GM18861 (cell line): ENCODE measurements around the gene SHISA9.
"Not testable (repeated sequence)": the region's sequence is repeated elsewhere in the genome, so short reads cannot be mapped to it uniquely, and the experiment has no call there.

Experiments
- ATAC-seq: cut with Tn5 transposase; IDR thresholded peaks from one replicate; pipeline ENCODE4 v1.9.1; 2021; ENCODE audit not compliant: unreplicated experiment

The SHISA9 gene

GRCh38 chr16:12901597-12902461, at the start of gene SHISA9:
Gene SHISA9 (plus strand): TSS chr16:12901598.
- no peak for ATAC-seq

- no peak for ATAC-seq
Measured at GRCh38 chr16:12853972-12854371, 47.4 kb upstream of the SHISA9 start.

- not testable (repeated sequence) for ATAC-seq
Measured at GRCh38 chr16:12857435-12857834, 44.0 kb upstream of the SHISA9 start.

GRCh38 chr16:12862327-12862726, 39.1 kb upstream of the SHISA9 start:
- no peak for ATAC-seq

- ATAC-seq: no peak
Measured at GRCh38 chr16:12862941-12863340, 38.5 kb upstream of the SHISA9 start.

- no peak for ATAC-seq
Measured at GRCh38 chr16:12866981-12867551, 34.3 kb upstream of the SHISA9 start.

GRCh38 chr16:12868169-12868568, 33.2 kb upstream of the SHISA9 start:
- no peak for ATAC-seq

GRCh38 chr16:12868788-12869187, 32.6 kb upstream of the SHISA9 start:
- no peak for ATAC-seq

GRCh38 chr16:12869698-12870427, 31.5 kb upstream of the SHISA9 start:
- no peak for ATAC-seq

- ATAC-seq: no peak
Measured at GRCh38 chr16:12871784-12872183, 29.6 kb upstream of the SHISA9 start.

- no peak for ATAC-seq
Measured at GRCh38 chr16:12874186-12874585, 27.2 kb upstream of the SHISA9 start.

- ATAC-seq: no peak
Measured at GRCh38 chr16:12876778-12877177, 24.6 kb upstream of the SHISA9 start.

- no peak for ATAC-seq
Measured at GRCh38 chr16:12878973-12879372, 22.4 kb upstream of the SHISA9 start.

GRCh38 chr16:12879812-12880211, 21.6 kb upstream of the SHISA9 start:
- ATAC-seq: no peak

GRCh38 chr16:12881182-12881581, 20.2 kb upstream of the SHISA9 start:
- no peak for ATAC-seq

GRCh38 chr16:12881740-12882139, 19.7 kb upstream of the SHISA9 start:
- ATAC-seq: no peak

- no peak for ATAC-seq
Measured at GRCh38 chr16:12885742-12886141, 15.7 kb upstream of the SHISA9 start.

GRCh38 chr16:12891836-12892235, 9.6 kb upstream of the SHISA9 start:
- ATAC-seq: no peak

- ATAC-seq: no peak
Measured at GRCh38 chr16:12893050-12893750, 8.2 kb upstream of the SHISA9 start.

GRCh38 chr16:12896562-12896961, 4.8 kb upstream of the SHISA9 start:
- no peak for ATAC-seq

GRCh38 chr16:12898551-12898950, 2.8 kb upstream of the SHISA9 start:
- no peak for ATAC-seq
